Heart right ventricle (tissue), 16 donors: ENCODE results near the gene STEAP1B. TPM values are rescaled to one million over a fixed set of nuclear protein-coding genes. Genes with fewer than 3 reads are reported as not detected.

Experiments
- ATAC-seq, 8 donors: fragments of 200-7000 bp; cut with Tn5 transposase; one replicate each; pipeline ENCODE4 v1.9.1; 2020; ENCODE audit warnings: mild to moderate bottlenecking in 8 of 8, moderate library complexity in 8 of 8, moderate number of reproducible peaks in 1 of 8
- DNase-seq, 2 donors: peaks; one replicate each; pipeline ENCODE4 v3.0.0-alpha.2; 2020
- H3K27ac ChIP-seq, 10 donors: fragments of 200-600 bp; sonication (generic) in 2 of 10; one replicate each; pipeline versions ENCODE4 v1.5.0 to v1.8.0; 2020 to 2022; ENCODE audit warnings: mild to moderate bottlenecking in 3 of 10
- H3K27me3 ChIP-seq, 7 donors: fragments of 200-600 bp; one replicate each; pipeline ENCODE4 v1.8.0; 2021 to 2022; ENCODE audit warnings: mild to moderate bottlenecking in 2 of 7
- H3K36me3 ChIP-seq, 9 donors: fragments of 200-600 bp; sonication (generic) in 1 of 9; one replicate each; pipeline versions ENCODE4 v1.5.0 to v1.8.0; 2020 to 2022; ENCODE audit warnings: mild to moderate bottlenecking in 2 of 9
- H3K4me1 ChIP-seq, 9 donors: fragments of 200-600 bp; sonication (generic) in 1 of 9; one replicate each; pipeline versions ENCODE4 v1.5.0 to v1.8.0; 2020 to 2022; ENCODE audit warnings: mild to moderate bottlenecking in 4 of 9
- H3K4me3 ChIP-seq, 10 donors: fragments of 200-600 bp; sonication (generic) in 2 of 10; one replicate each; pipeline versions ENCODE4 v1.5.0 to v1.8.0; 2020 to 2022; ENCODE audit warnings: mild to moderate bottlenecking in 7 of 10, moderate library complexity in 2 of 10
- H3K9me3 ChIP-seq, 11 donors: fragments of 200-600 bp in 10 of 11; sonication (generic) in 2 of 11; one replicate each; pipeline versions ENCODE4 v1.5.0 to v1.8.0; 2013 to 2022; ENCODE audit warnings: mild to moderate bottlenecking in 2 of 11, control low read depth in 1 of 11, moderate library complexity in 1 of 11
- CTCF ChIP-seq, 9 donors: fragments of 200-600 bp; sonication (generic) in 2 of 9; IDR thresholded peaks; one replicate each; pipeline versions ENCODE4 v1.5.0 to v1.8.0; 2021 to 2022; ENCODE audit warnings: antibody characterized with exemption in 9 of 9, mild to moderate bottlenecking in 5 of 9, moderate library complexity in 1 of 9
- WGBS, 2 donors: extraction: QIAGEN DNeasy Blood & Tissue Kit; methylation state at CpG; one replicate each; pipeline ENCODE4 v1.1.7; 2013; ENCODE audit warnings: inconsistent platforms in 1 of 2; 5-methylcytosine and 5-hydroxymethylcytosine counted together
- intact Hi-C, 10 donors: fragments of 100-400 bp; cut with DNase I; formaldehyde crosslinking; loops; one replicate each; pipeline versions ENCODE4 v1.11.1 to v1.14.2; 2022
- polyA plus RNA-seq, 2 donors: library from polyadenylated mRNA; stranded (reverse); fragments of 200-250 nt; gene quantifications; one replicate each; pipeline ENCODE4 v1.2.3, GENCODE V29; 2013
- total RNA-seq, 10 donors: library from RNA; stranded (reverse); fragmentation: NEBNext Ultra II Directional in 3 of 10; extraction: Animal tissue kit (Norgen Biotek cat#: 25700) in 3 of 10; gene quantifications; one replicate each; pipeline versions ENCODE4 v1.2.1 to v1.2.4, GENCODE V29; 2021 to 2023
- donor health status: Arrhythmogenic right ventricular cardiomyopathy.
- donor health status: ischemic (EF 13 %, LVEDD 7.1; RV severe dilation, severe dysfunction).
- donor health status: healthy with polysubstance abuse.
- donor health status: DM: no; HTN: yes; CAD: no.
- donor health status: DM: no; HTN: no; CAD: no.
- donor health status: ischemic (EF 25% LVEDD 6.9; RV normal size, moderate dysfunction).
- donor health status: ischemic (EF 25% LVEDD 5.7; RV mildly dilated, moderate dysfunction).
- donor health status: healthy.
- donor health status: DM: yes; HTN: yes; CAD: no.
- donor health status: Ischemic cardiomyopathy.
- donor health status: ischemic (EF 35%, LVEDD 5.7; RV mildly dilated, moderate dysfunction).
- donor health status: nonischemic (EF 11% LVEDD 7.7; RV severe dilation, severe dysfunction).
- donor health status: DM: yes; HTN: yes; CAD: no.
- donor health status: PGD.
- donor health status: ischemic (EF 29% LVEDD 5.4; RV normal size, mild dysfunction).
- donor health status: nonischemic (EF 23%, LVEDD 6.1; RV moderate dilation, normal function).

Gene STEAP1B
- total and polyA plus RNA-seq, 12 donors = 0.15 to 0.76 (median 0.40) TPM; not detected in 2

- ATAC-seq (no peak), DNase-seq (no peak)
- Histone ChIP-seq H3K36me3 (no peaks in the 10 kb centered on the region), H3K4me1 (no peaks in the 10 kb centered on the region), H3K27ac (no peak overlapping the region), H3K9me3 (no peaks in the 10 kb centered on the region), H3K27me3 (no peaks in the 10 kb centered on the region), H3K4me3 (no peak overlapping the region)
- intact Hi-C loops = no loop called here
- no peak for TF ChIP-seq CTCF (IDR thresholded peaks at IDR 0.05)
- WGBS, 2 donors = 91 to 94% methylated on average over 3 of the region's 3 CpGs
These were observed 72.9 kb downstream of the STEAP1B start for GRCh38 chr7:22427104-22427503.

GRCh38 chr7:22426463-22427094, 73.4 kb downstream of the STEAP1B start:
- no peak for TF ChIP-seq CTCF (IDR thresholded peaks at IDR 0.05)
- Histone ChIP-seq H3K36me3 (no peaks in the 10 kb centered on the region), H3K4me3 (no peak overlapping the region), H3K27ac (no peak overlapping the region), H3K4me1 (no peaks in the 10 kb centered on the region), H3K9me3 (no peaks in the 10 kb centered on the region), H3K27me3 (no peaks in the 10 kb centered on the region)
- DNase-seq (no peak), ATAC-seq (no peak)
- 62 to 92% methylated on average over 4 of the region's 4 CpGs for WGBS, 2 donors
- intact Hi-C loops = no loop called here

GRCh38 chr7:22425361-22425760, 74.6 kb downstream of the STEAP1B start:
- no peak overlapping the region for H3K4me3 ChIP-seq
- no peaks in the 10 kb centered on the region for H3K4me1 ChIP-seq
- H3K36me3 ChIP-seq = no peaks in the 10 kb centered on the region
- WGBS, 2 donors = 94 to 95% methylated on average over 1 of the region's 1 CpG
- H3K27me3 ChIP-seq = no peaks in the 10 kb centered on the region
- no peaks in the 10 kb centered on the region for H3K9me3 ChIP-seq
- no peak overlapping the region for H3K27ac ChIP-seq
- no peak for DNase-seq
- TF ChIP-seq CTCF (IDR thresholded peaks at IDR 0.05) = no peak
- intact Hi-C loops = no loop called here
- ATAC-seq = no peak

GRCh38 chr7:22422831-22423615, 77.0 kb downstream of the STEAP1B start:
- 80 to 90% methylated on average over 7 of the region's 7 CpGs for WGBS, 2 donors
- no peak for TF ChIP-seq CTCF (IDR thresholded peaks at IDR 0.05)
- ATAC-seq = no peak
- H3K36me3 ChIP-seq = no peaks in the 10 kb centered on the region
- H3K27ac ChIP-seq = no peak overlapping the region
- no peaks in the 10 kb centered on the region for H3K4me1 ChIP-seq
- no peaks in the 10 kb centered on the region for H3K27me3 ChIP-seq
- intact Hi-C loops = no loop called here
- no peak for DNase-seq
- H3K4me3 ChIP-seq = no peak overlapping the region
- H3K9me3 ChIP-seq = no peaks in the 10 kb centered on the region
